Cardiac muscle cell (in vitro differentiated cells and primary cell): ENCODE data around the gene PANK4. TPM values are rescaled to one million over a fixed set of nuclear protein-coding genes. Genes with fewer than 3 reads are reported as not detected.
A peak's percentile ranks its signal among the peaks of the same experiment; 100 is the strongest.

Experiments used
- DNase-seq, 2 donors: peaks; one replicate each; pipeline versions ENCODE4 v3.0.0 to v3.0.0-alpha.2; 2010 to 2017; ENCODE audit warnings: low read depth in 1 of 2, low spot score in 1 of 2
- H3K27ac ChIP-seq: fragments of 200-600 bp; sonication (generic); 2 replicates; pipeline ENCODE4 v1.5.1; 2016
- H3K27me3 ChIP-seq: fragments of 200-600 bp; sonication (generic); 2 replicates; pipeline ENCODE4 v1.6.0; 2016; ENCODE audit warnings: control low read depth
- H3K36me3 ChIP-seq: fragments of 200-600 bp; sonication (generic); 2 replicates; pipeline ENCODE4 v1.5.1; 2016; ENCODE audit warnings: control low read depth
- H3K4me1 ChIP-seq: fragments of 200-600 bp; sonication (generic); 2 replicates; pipeline ENCODE4 v1.8.1; 2017; ENCODE audit warnings: low read depth, mild to moderate bottlenecking, mixed run types
- H3K4me3 ChIP-seq: fragments of 200-600 bp; sonication (generic); 2 replicates; pipeline ENCODE4 v1.5.1; 2016; ENCODE audit warnings: mild to moderate bottlenecking
- H3K9me3 ChIP-seq: fragments of 200-600 bp; sonication (generic); 2 replicates; pipeline ENCODE4 v1.5.1; 2017; ENCODE audit warnings: low read depth, mild to moderate bottlenecking, control low read depth
- CTCF ChIP-seq: IDR thresholded peaks from 2 replicates; pipeline ENCODE4 v1.5.1; 2012; ENCODE audit warnings: low read depth, mild to moderate bottlenecking, low read length
- polyA plus RNA-seq: library from polyadenylated mRNA; unstranded; fragments of >200 nt; fragmentation: Nextera tagmentation; extraction: Ambion mirVana; gene quantifications from 2 replicates; pipeline ENCODE4 v1.2.1, GENCODE V29; 2016
- total RNA-seq: library from RNA; depleted of rRNA; stranded (reverse); fragments of >200 nt; gene quantifications from 2 replicates; pipeline ENCODE4 v1.2.3, GENCODE V29; 2016

The PANK4 gene
- total and polyA plus RNA-seq, 2 experiments from 2014 or later = 44.5 to 63.2 TPM

GRCh38 chr1:2520806-2521205 is 5.6 kb downstream of the PANK4 start:
- peak in 1 of 2 donors; percentile 60 for DNase-seq
- peaks cover 24% of the 10 kb centered on the region for H3K36me3 ChIP-seq
- H3K27ac ChIP-seq = no peak overlapping the region
- no peak for TF ChIP-seq CTCF
- no peaks in the 10 kb centered on the region for H3K27me3 ChIP-seq
- H3K4me3 ChIP-seq = no peak overlapping the region
- H3K4me1 ChIP-seq = peaks cover 28% of the 10 kb centered on the region
- no peaks in the 10 kb centered on the region for H3K9me3 ChIP-seq

- no peak for TF ChIP-seq CTCF
- Histone ChIP-seq H3K27me3 (no peaks in the 10 kb centered on the region), H3K4me1 (peaks cover 26% of the 10 kb centered on the region), H3K4me3 (no peak overlapping the region), H3K9me3 (no peaks in the 10 kb centered on the region), H3K27ac (no peak overlapping the region), H3K36me3 (peaks cover 25% of the 10 kb centered on the region)
- DNase-seq = no peak
Measured at GRCh38 chr1:2520206-2520605, 6.2 kb downstream of the PANK4 start.

- Histone ChIP-seq H3K27ac (no peak overlapping the region), H3K9me3 (no peaks in the 10 kb centered on the region), H3K4me3 (no peak overlapping the region), H3K4me1 (peaks cover 22% of the 10 kb centered on the region), H3K27me3 (no peaks in the 10 kb centered on the region), H3K36me3 (peaks cover 28% of the 10 kb centered on the region)
- no peak for DNase-seq
- TF ChIP-seq CTCF = no peak
Measured at GRCh38 chr1:2519729-2520128, 6.7 kb downstream of the PANK4 start.

GRCh38 chr1:2519029-2519685 is 7.2 kb downstream of the PANK4 start:
- H3K9me3 ChIP-seq = no peaks in the 10 kb centered on the region
- peaks cover 30% of the 10 kb centered on the region for H3K36me3 ChIP-seq
- H3K4me3 ChIP-seq = no peak overlapping the region
- no peak for DNase-seq
- no peak overlapping the region for H3K27ac ChIP-seq
- TF ChIP-seq CTCF = no peak
- peaks cover 17% of the 10 kb centered on the region for H3K4me1 ChIP-seq
- no peaks in the 10 kb centered on the region for H3K27me3 ChIP-seq

GRCh38 chr1:2518528-2518927 is 7.9 kb downstream of the PANK4 start:
- Histone ChIP-seq H3K4me1 (peaks cover 13% of the 10 kb centered on the region), H3K36me3 (peaks cover 37% of the 10 kb centered on the region), H3K9me3 (no peaks in the 10 kb centered on the region), H3K27ac (no peak overlapping the region), H3K27me3 (no peaks in the 10 kb centered on the region), H3K4me3 (no peak overlapping the region)
- DNase-seq = no peak
- no peak for TF ChIP-seq CTCF

- H3K36me3 ChIP-seq = peaks cover 40% of the 10 kb centered on the region
- DNase-seq = no peak
- no peak for TF ChIP-seq CTCF
- H3K9me3 ChIP-seq = no peaks in the 10 kb centered on the region
- H3K4me1 ChIP-seq = peaks cover 13% of the 10 kb centered on the region
- no peak overlapping the region for H3K4me3 ChIP-seq
- no peaks in the 10 kb centered on the region for H3K27me3 ChIP-seq
- H3K27ac ChIP-seq = no peak overlapping the region
Measured at GRCh38 chr1:2517966-2518365, 8.4 kb downstream of the PANK4 start.
